Activated naive CD4-positive, alpha-beta T cell treated with anti-CD3 and anti-CD28 coated beads, Interleukin-2, amount 50 U/mL, for 72 hours (primary cell): ENCODE data around the gene OSCP1. TPM values are rescaled to one million over a fixed set of nuclear protein-coding genes. Genes with fewer than 3 reads are reported as not detected.
"Not testable (repeated sequence)": the region's sequence is repeated elsewhere in the genome, so short reads cannot be mapped to it uniquely, and the experiment has no call there.

Source experiments
- ATAC-seq, 2 donors: fragments of 150-1000 bp; cut with Tn5 transposase; 2 replicates each; pipeline ENCODE4 v1.10.0; 2021; ENCODE audit warnings: mild to moderate bottlenecking in 2 of 2, moderate library complexity in 2 of 2
- DNase-seq, 2 donors: peaks; one replicate each; pipeline ENCODE4 v3.0.0; 2021 to 2022; ENCODE audit warnings: low spot score in 2 of 2
- H3K27ac Mint-ChIP-seq, 2 donors: one replicate each; pipeline ENCODE4 v1.8.0; 2022; ENCODE audit warnings: mild to moderate bottlenecking in 2 of 2, mixed read lengths in 2 of 2
- H3K36me3 Mint-ChIP-seq, 2 donors: one replicate each; pipeline ENCODE4 v1.8.0; 2022; ENCODE audit warnings: mixed read lengths in 2 of 2
- H3K9me3 Mint-ChIP-seq, 2 donors: one replicate each; pipeline ENCODE4 v1.8.0; 2022; ENCODE audit warnings: mixed read lengths in 2 of 2
- total RNA-seq, 2 donors: library from RNA; stranded (reverse); gene quantifications; one replicate each; pipeline ENCODE4 v1.2.3, GENCODE V29; 2022

OSCP1 gene
- total RNA-seq, 2 donors from 2014 or later: 1.6 to 4.8 TPM

DNA sequence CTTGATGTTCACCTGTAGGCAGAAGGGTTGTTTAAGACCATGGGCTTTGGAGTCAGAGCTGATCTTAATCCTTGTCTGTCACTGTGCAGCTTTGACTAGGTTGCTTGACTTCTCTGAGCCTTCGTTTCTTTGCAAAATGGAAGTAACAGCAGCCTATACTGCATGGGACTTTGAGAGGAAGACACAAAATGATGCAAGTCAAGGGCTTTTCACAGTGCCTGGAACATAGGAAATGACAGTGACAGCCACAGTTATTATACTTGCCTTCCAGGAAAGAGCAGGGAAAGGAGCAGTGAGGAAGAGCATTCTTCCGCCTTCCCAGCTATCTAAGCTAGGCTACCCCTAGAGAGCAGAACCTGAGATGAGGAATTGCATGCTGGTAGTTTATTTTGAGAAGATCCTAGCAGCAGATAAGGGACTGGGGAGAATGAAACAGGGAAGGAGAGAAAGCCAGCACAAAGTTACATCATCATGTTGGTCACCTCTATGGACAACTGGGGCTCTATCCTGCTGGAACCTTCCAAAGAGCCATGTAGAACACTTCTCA lies 29.3 kb upstream of the OSCP1 start:
- Mint-ChIP-seq H3K27ac (no peak overlapping the region), H3K9me3 (no peaks in the 10 kb centered on the region), H3K36me3 (no peaks in the 10 kb centered on the region)
- ATAC-seq (no peak), DNase-seq (no peak)

DNA sequence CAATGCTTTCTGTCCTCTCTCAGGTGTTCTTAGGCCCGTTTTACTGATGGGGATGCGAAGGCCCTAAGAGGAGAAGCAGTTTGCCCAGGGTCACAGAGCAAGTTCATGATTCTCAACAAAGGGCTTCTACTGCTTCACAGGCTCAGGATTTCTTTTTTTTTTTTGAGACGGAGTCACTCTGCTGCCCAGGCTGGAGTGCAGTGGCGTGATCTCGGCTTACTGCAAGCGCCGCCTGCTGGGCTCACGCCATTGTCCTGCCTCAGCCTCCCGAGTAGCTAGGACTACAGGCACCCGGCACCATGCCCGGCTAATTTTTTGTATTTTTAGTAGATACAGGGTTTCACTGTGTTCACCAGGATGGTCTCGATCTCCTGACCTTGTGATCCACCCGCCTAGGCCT lies 27.4 kb upstream of the OSCP1 start:
- not testable (repeated sequence) for H3K36me3 Mint-ChIP-seq, H3K9me3 Mint-ChIP-seq

GRCh38 chr1:36476945-36477344 lies 26.7 kb upstream of the OSCP1 start:
- DNase-seq (no peak), ATAC-seq (no peak)
- Mint-ChIP-seq H3K36me3 (no peaks in the 10 kb centered on the region), H3K9me3 (no peaks in the 10 kb centered on the region), H3K27ac (no peak overlapping the region)

More for the DNA sequence above, 27.4 kb upstream of the OSCP1 start:
- not testable (repeated sequence) for ATAC-seq, DNase-seq, H3K27ac Mint-ChIP-seq

DNA sequence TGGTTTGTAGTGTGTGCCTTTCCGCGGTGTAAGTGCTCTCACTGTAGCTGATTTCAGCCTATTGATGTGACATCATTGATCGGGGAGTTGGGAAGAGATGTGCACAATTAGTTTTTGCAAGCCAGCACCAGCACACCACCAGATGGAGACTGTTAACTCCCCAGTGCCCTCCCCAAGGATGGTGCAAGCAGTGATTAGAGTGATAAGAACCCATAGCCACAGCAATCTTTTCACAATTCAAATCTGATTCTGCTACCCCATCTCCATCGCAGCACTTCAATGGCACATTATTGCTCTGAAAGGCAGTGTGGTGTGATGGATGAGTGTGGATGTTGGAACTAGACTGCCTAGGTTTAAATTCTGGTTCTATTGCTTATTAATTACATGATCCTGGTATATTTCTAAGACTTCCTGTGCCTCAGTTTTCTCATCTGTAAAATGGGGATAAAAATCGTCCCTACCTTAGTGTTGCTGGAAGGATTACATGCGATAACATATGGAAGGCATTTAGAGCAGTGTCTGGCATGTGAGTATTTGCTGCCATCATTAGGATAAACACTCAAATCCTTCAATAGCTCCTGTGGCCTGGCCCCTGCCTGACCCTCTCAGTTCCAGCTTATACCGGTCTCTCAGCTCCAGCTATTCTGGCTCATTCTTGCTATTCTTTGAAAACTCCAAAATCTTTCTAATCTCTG lies 25.8 kb upstream of the OSCP1 start:
- DNase-seq (no peak), ATAC-seq (no peak)
- H3K36me3 Mint-ChIP-seq: no peaks in the 10 kb centered on the region
- no peaks in the 10 kb centered on the region for H3K9me3 Mint-ChIP-seq
- no peak overlapping the region for H3K27ac Mint-ChIP-seq

DNA sequence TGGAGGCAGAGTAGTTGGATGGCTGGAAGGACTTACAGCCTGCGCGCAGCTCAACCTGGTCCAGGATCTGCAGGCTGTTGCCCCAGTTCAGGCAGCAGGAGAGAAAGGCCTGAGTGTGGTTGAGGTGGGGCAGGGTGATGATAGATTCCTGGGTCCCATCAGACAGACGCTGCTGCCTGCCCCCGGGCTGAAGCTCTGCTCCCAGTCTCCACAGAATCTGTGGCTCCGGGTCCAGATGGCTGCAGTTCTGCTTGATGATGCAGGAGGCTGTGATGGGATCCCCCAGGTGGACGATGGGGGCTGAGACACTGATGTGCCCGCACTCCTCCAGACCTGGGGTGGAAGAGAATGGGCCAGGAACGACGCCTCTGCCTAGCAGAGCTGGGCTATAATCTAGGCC lies 25.1 kb upstream of the OSCP1 start:
- Mint-ChIP-seq H3K9me3 (no peaks in the 10 kb centered on the region), H3K36me3 (no peaks in the 10 kb centered on the region), H3K27ac (no peak overlapping the region)
- DNase-seq (no peak), ATAC-seq (no peak)

DNA sequence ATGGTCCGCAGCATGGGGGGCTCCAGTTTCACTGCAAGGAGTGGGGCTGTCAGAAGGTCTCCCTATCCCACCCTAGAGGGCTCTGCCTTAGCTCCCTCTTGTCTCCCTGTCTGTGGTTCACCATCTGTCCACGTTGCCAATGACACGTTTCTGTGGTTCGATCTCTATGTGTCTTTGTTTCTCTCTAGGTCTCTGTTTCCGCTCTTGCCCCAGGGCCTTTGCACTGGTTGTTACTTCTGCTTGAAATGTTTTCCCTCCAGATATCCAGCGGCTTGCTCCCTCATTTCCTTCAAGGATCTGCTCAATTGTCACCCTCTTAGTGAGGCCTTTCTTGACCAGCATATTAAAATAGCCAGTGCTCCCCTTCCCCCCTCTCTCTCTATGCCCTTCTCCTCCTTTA lies 22.4 kb upstream of the OSCP1 start:
- no peaks in the 10 kb centered on the region for H3K36me3 Mint-ChIP-seq
- H3K9me3 Mint-ChIP-seq: no peaks in the 10 kb centered on the region

DNA sequence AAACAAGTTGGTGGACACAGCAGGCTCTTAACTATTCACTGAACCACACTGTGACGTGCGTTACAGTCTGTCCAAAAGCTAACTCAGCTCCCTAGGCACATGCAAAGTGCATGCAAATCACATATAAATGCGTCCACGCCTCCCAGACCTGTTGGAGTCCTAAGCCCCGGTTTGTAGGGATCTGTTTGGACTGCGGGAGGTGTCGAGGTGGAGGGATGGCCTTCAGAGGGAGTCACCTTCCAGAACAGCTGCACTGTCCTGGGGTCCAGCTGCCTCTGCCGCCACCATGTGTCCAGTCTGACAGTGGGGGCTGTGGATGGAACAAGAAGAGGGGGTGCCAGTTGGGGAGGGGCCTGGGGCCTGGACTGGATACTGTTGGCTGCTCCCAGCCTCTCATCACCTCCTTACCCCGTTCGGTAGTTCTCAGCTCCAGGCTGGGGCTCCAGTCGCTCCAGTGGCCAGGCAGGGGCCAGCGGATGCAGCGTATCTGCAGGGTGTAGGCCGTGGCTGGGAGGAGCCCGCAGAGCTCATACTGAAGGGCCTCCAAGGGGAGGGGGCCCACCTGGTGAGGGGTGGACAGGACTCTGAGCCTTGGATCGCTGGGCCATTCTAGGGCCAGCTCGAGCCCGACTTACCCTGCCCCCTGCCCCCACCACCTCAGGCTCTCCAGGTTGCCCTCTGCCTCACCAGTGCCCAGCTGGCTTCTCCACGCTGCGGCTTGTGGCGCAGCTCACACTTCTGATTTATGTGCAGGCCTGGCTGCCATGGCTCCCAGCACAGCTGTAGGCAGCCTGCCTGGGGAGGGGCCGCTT lies 21.8 kb upstream of the OSCP1 start:
- no peak for DNase-seq
- no peak overlapping the region for H3K27ac Mint-ChIP-seq
- ATAC-seq: no peak
- no peaks in the 10 kb centered on the region for H3K36me3 Mint-ChIP-seq
- no peaks in the 10 kb centered on the region for H3K9me3 Mint-ChIP-seq

More for the DNA sequence above, 22.4 kb upstream of the OSCP1 start:
- peak overlapping the region in 1 of 2 donors; percentile 41 for H3K27ac Mint-ChIP-seq
- ATAC-seq (no peak), DNase-seq (no peak)

GRCh38 chr1:36469163-36469562 lies 18.9 kb upstream of the OSCP1 start:
- ATAC-seq (no peak), DNase-seq (no peak)
- Mint-ChIP-seq H3K9me3 (no peaks in the 10 kb centered on the region), H3K27ac (no peak overlapping the region), H3K36me3 (peaks cover under 1 to 1% of the 10 kb centered on the region in 2 donors)

DNA sequence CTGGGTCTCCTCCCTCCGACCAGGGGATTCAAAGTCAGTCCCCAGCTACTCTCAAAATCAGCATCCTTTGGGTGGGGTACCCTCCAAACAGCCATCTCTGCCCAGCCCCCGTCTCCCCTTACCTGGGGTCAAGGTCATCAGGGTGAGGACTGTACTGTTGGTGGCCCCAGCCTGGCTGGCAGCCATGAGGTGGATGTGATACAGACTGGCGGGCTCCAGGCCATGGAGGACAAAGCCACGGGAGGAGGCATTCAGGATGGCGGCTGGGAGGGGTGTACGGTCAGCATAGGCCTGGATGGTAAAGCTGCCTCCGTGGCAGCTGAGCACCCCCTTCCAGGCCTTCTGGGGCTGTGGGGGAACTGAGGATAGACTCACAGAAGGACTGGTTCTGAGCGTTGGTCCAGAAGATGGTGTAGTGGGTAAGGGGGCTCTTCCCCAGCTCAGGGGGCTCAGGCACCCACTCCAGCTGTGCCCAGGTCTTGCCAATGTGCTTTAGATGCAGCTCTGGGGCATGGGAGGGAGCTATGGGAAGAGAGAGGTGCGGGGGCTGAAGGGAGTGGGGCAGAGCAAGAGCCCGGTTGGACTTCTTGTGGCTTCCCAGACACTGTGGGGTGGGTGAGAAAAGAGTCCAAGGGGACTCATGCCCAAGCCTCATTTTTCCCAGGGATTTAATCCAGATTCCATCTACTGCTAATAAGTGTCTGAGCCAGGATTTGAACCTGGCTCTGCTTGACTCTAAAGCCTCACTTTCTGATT lies 17.6 kb upstream of the OSCP1 start:
- no peaks in the 10 kb centered on the region for H3K9me3 Mint-ChIP-seq
- DNase-seq: no peak
- H3K27ac Mint-ChIP-seq: peak overlapping the region in 1 of 2 donors; percentile 74
- peaks cover 10% of the 10 kb centered on the region in 2 donors for H3K36me3 Mint-ChIP-seq
- ATAC-seq: no peak

- peak overlapping the region in 1 of 2 donors; percentile 74 for H3K27ac Mint-ChIP-seq
Measured at GRCh38 chr1:36467027-36467410, 16.8 kb upstream of the OSCP1 start.

GRCh38 chr1:36466370-36467026 lies 16.2 kb upstream of the OSCP1 start:
- peak overlapping the region in 1 of 2 donors; percentile 96 for H3K27ac Mint-ChIP-seq
- no peak for DNase-seq
- H3K9me3 Mint-ChIP-seq: no peaks in the 10 kb centered on the region
- peaks cover 10 to 15% of the 10 kb centered on the region in 2 donors for H3K36me3 Mint-ChIP-seq
- ATAC-seq: no peak

More at GRCh38 chr1:36467027-36467410, 16.8 kb upstream of the OSCP1 start:
- no peak for ATAC-seq
- H3K36me3 Mint-ChIP-seq: peaks cover 10 to 14% of the 10 kb centered on the region in 2 donors
- H3K9me3 Mint-ChIP-seq: no peaks in the 10 kb centered on the region
- DNase-seq: no peak

GRCh38 chr1:36465731-36466369 lies 15.6 kb upstream of the OSCP1 start:
- H3K9me3 Mint-ChIP-seq: no peaks in the 10 kb centered on the region
- H3K36me3 Mint-ChIP-seq: peaks cover 15 to 17% of the 10 kb centered on the region in 2 donors

GRCh38 chr1:36464605-36465393 lies 14.5 kb upstream of the OSCP1 start:
- peak in 1 of 2 donors; percentile 13 for DNase-seq
- peaks cover 19 to 22% of the 10 kb centered on the region in 2 donors for H3K36me3 Mint-ChIP-seq
- no peaks in the 10 kb centered on the region for H3K9me3 Mint-ChIP-seq
- H3K27ac Mint-ChIP-seq: peak overlapping the region; percentile 96
- peak; percentile 59 to 63 for ATAC-seq

More at GRCh38 chr1:36465731-36466369, 15.6 kb upstream of the OSCP1 start:
- ATAC-seq (no peak), DNase-seq (no peak)
- H3K27ac Mint-ChIP-seq: peak overlapping the region in 1 of 2 donors; percentile 96

DNA sequence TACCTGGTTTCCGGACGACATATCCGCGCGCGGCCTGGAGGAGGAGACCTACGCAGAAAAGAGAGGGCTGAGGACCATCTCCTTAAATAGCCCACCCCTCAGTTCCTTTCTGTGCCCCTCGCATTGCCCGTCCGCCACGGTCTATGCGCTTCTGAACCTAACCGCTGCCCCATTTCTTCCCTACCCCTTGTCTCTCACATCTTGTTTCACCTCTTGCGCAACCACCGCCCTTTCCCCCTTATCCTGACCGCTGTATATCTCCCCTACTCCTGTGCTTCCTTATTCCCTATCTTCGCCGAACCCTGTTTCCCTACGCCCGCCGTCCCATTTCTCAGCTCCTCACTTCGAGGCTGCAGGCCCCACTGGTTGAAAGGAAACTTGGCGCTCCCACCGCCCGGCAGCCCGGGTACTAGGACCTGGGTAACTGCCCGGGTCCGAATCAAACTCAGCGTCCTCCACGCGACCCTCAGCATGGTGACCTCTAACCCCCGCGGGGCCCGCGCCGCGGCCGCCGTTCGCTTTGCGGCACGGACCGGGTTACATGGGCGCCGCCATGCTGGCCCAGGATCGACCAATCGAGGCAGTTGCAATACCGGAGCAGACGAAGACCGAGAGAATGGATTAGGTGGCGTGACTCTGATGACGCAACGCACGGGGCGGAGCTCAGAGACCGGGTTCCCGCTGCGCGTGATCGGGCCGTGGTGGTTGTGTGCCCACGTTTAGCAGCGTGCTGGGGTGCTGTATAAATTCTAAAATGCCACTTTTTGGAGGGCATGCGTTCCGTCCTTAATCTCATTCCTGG lies 13.8 kb upstream of the OSCP1 start, which contains the start of gene MRPS15:
MRPS15 (minus strand) TSS at position 582 of the 802 bp plus-strand sequence; CDS start at position 473, 109 bp downstream.
- Mint-ChIP-seq H3K9me3 (no peaks in the 10 kb centered on the region), H3K36me3 (peaks cover 22 to 26% of the 10 kb centered on the region in 2 donors), H3K27ac (peak within 1 kb of the TSS; percentile 96)
- peak; percentile 97 to 98 for ATAC-seq
- DNase-seq: peak; percentile 91 to 92
